Prostate gland (tissue), 2 donors: Measurements from ENCODE around the gene HECW1. TPM values are rescaled to one million over a fixed set of nuclear protein-coding genes. Genes with fewer than 3 reads are reported as not detected.
"Not testable (repeated sequence)": the region's sequence is repeated elsewhere in the genome, so short reads cannot be mapped to it uniquely, and the experiment has no call there.

Source experiments
- DNase-seq: peaks from one replicate; pipeline ENCODE4 v3.0.0-alpha.2; 2019; ENCODE audit warnings: low spot score
- H3K27ac ChIP-seq, 2 donors: fragments of 200-600 bp; sonication (generic); 2 replicates each; pipeline ENCODE4 v1.5.1; 2017 to 2019
- H3K27me3 ChIP-seq: fragments of 200-600 bp; sonication (generic); replicated peaks from 2 replicates; pipeline ENCODE4 v1.5.1; 2019; ENCODE audit not compliant: insufficient read depth
- H3K36me3 ChIP-seq, 2 donors: fragments of 200-600 bp; sonication (generic); 1 replicate in 1 of 2; 2 replicates in 1 of 2; pipeline versions ENCODE4 v1.5.1 to v1.8.1; 2017 to 2019
- H3K4me1 ChIP-seq: fragments of 200-600 bp; sonication (generic); replicated peaks from 2 replicates; pipeline ENCODE4 v1.5.1; 2019
- H3K4me3 ChIP-seq, 2 donors: fragments of 200-600 bp; sonication (generic); 2 replicates each; pipeline ENCODE4 v1.5.1; 2017 to 2019
- H3K9me3 ChIP-seq: fragments of 200-600 bp; sonication (generic); 2 replicates; pipeline ENCODE4 v1.5.1; 2017
- CTCF ChIP-seq, 4 experiments: fragments of 200-600 bp in 2 of 4; fragments of 450-650 bp in 2 of 4; sonication (generic) in 2 of 4; IDR thresholded peaks; 1 replicate in 3 of 4; 2 replicates in 1 of 4; pipeline ENCODE4 v1.5.1; 2016 to 2019; ENCODE audit warnings: antibody characterized with exemption in 4 of 4, mild to moderate bottlenecking in 2 of 4, moderate library complexity in 2 of 4
- POLR2A ChIP-seq: fragments of 450-650 bp; IDR thresholded peaks from one replicate; pipeline ENCODE4 v1.6.1; 2016; ENCODE audit warnings: antibody characterized with exemption, mild to moderate bottlenecking
- POLR2AphosphoS5 ChIP-seq: sonication (generic); formaldehyde crosslinking; IDR thresholded peaks from one replicate; pipeline ENCODE4 v1.6.1; 2017; ENCODE audit warnings: antibody characterized with exemption
- WGBS: methylation state at CpG from one replicate; pipeline ENCODE4 v1.1.5; 2018; 5-methylcytosine and 5-hydroxymethylcytosine counted together
- intact Hi-C: fragments of 100-400 bp; cut with DNase I; formaldehyde crosslinking; loops from one replicate; pipeline ENCODE4 v1.14.2; 2022
- total RNA-seq, 2 donors: library from RNA; depleted of rRNA; stranded (reverse); fragments of >200 nt; gene quantifications; one replicate each; pipeline ENCODE4 v1.1.0, GENCODE V29; 2016

Gene HECW1
- total RNA-seq, 2 donors from 2014 or later: 1.4 to 10.3 TPM

- intact Hi-C loops: no loop called here
Observed at GRCh38 chr7:43208242-43208641, 95.8 kb downstream of the HECW1 start.

GRCh38 chr7:43210539-43210938 lies 98.1 kb downstream of the HECW1 start:
- H3K27me3 ChIP-seq, H3K27ac ChIP-seq, H3K36me3 ChIP-seq, DNase-seq, intact Hi-C loops, H3K4me3 ChIP-seq, H3K9me3 ChIP-seq, H3K4me1 ChIP-seq: not testable (repeated sequence)
- WGBS: 85% methylated on average over 11 of the region's 11 CpGs

More at GRCh38 chr7:43208242-43208641, 95.8 kb downstream of the HECW1 start:
- DNase-seq: no peak
- H3K4me1 ChIP-seq: no peaks in the 10 kb centered on the region
- no peak overlapping the region for H3K4me3 ChIP-seq
- no peaks in the 10 kb centered on the region for H3K27me3 ChIP-seq
- WGBS: 80% methylated on average over 2 of the region's 2 CpGs
- H3K36me3 ChIP-seq: no peaks in the 10 kb centered on the region
- H3K9me3 ChIP-seq: no peaks in the 10 kb centered on the region
- H3K27ac ChIP-seq: no peak overlapping the region
- TF ChIP-seq POLR2AphosphoS5: no peak
- no peak for TF ChIP-seq CTCF (IDR thresholded peaks at IDR 0.05)
- no peak for TF ChIP-seq POLR2A

GRCh38 chr7:43211286-43211685 lies 98.8 kb downstream of the HECW1 start:
- Histone ChIP-seq H3K36me3 (no peaks in the 10 kb centered on the region), H3K4me1 (no peaks in the 10 kb centered on the region), H3K27ac (no peak overlapping the region), H3K4me3 (no peak overlapping the region), H3K27me3 (no peaks in the 10 kb centered on the region), H3K9me3 (no peaks in the 10 kb centered on the region)
- no peak for DNase-seq
- whole genome bisulfite sequencing: 75% methylated on average over 5 of the region's 5 CpGs
- intact Hi-C loops: no loop called here
- TF ChIP-seq CTCF (IDR thresholded peaks at IDR 0.05): no peak
- no peak for TF ChIP-seq POLR2A
- TF ChIP-seq POLR2AphosphoS5: no peak

- DNase-seq: no peak
- no peaks in the 10 kb centered on the region for H3K36me3 ChIP-seq
- no peak overlapping the region for H3K27ac ChIP-seq
- no peak overlapping the region for H3K4me3 ChIP-seq
- H3K4me1 ChIP-seq: no peaks in the 10 kb centered on the region
- TF ChIP-seq CTCF (IDR thresholded peaks at IDR 0.05): no peak
- TF ChIP-seq POLR2A: no peak
- no peak for TF ChIP-seq POLR2AphosphoS5
- H3K27me3 ChIP-seq: no peaks in the 10 kb centered on the region
- H3K9me3 ChIP-seq: no peaks in the 10 kb centered on the region
- intact Hi-C loops: no loop called here
Observed at GRCh38 chr7:43211693-43212092, 99.2 kb downstream of the HECW1 start.

GRCh38 chr7:43212921-43213320 lies 100.5 kb downstream of the HECW1 start:
- H3K4me3 ChIP-seq: no peak overlapping the region
- no peaks in the 10 kb centered on the region for H3K36me3 ChIP-seq
- no peaks in the 10 kb centered on the region for H3K27me3 ChIP-seq
- H3K27ac ChIP-seq: no peak overlapping the region
- H3K4me1 ChIP-seq: no peaks in the 10 kb centered on the region
- WGBS: 82% methylated on average over 3 of the region's 3 CpGs
- TF ChIP-seq POLR2AphosphoS5 (no peak), CTCF (IDR thresholded peaks at IDR 0.05) (no peak), POLR2A (no peak)
- H3K9me3 ChIP-seq: no peaks in the 10 kb centered on the region
- intact Hi-C loops: no loop called here
- DNase-seq: no peak
